GM19043 (cell line): ENCODE data around the gene ADM5.
A peak's percentile ranks its signal among the peaks of the same experiment; 100 is the strongest.

ENCODE experiments used
- ATAC-seq: cut with Tn5 transposase; IDR thresholded peaks from one replicate; pipeline ENCODE4 v1.9.1; 2021; ENCODE audit warnings: low read depth; ENCODE audit not compliant: unreplicated experiment

Gene ADM5, protein sequence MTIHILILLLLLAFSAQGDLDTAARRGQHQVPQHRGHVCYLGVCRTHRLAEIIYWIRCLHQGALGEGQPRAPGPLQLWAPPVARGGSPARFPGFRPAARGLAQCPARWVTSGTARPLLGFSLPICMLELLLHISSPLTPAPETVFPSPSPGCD

DNA sequence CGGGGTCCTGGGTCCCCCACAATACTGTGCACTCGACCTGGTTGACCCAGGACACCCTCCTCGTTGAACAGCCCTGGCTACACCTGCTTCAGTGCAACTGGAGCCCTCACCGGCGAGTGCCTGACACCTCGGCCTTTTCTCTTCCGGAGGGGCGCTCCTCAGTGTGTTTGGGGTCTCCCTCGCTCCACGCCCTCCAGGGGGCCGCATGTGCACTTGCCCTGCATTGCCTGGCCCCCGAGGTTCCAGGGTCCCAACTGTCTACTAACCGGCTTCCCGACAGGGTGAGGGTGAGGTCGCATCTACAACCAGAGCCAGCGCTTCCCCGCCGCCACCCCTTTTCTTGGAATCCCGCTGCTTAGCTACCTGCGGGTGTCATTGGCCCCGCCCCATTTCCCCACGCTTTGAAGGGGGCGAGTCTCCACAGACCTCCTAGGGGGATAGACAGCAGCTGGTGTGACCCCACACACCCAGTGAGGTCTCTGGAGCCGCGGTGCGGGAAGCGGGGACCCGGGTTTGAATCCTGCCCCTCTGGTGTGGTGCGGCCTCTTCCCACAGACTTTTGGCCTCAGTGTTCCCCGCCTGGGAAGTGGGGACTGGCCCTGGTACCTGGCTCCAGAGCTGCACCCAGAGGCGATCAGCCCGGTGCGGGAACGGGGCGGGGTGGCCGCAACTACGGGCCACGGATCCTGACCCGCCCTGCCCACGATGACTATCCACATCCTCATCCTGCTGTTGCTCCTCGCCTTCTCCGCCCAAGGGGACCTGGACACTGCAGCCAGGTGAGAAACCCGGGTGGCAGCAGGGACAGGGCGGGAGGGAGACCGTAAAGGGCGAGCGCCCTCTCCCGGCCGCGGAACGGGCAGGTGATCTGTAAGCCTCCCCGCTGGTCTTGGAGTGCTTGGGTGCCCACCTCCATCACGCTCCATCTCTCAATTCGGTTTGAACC lies at the start of gene ADM5:
Gene ADM5, plus strand, starts transcription at position 462 of the 946 bp plus-strand sequence. Its CDS starts 244 bp downstream, at position 706.
- no peak for ATAC-seq

DNA sequence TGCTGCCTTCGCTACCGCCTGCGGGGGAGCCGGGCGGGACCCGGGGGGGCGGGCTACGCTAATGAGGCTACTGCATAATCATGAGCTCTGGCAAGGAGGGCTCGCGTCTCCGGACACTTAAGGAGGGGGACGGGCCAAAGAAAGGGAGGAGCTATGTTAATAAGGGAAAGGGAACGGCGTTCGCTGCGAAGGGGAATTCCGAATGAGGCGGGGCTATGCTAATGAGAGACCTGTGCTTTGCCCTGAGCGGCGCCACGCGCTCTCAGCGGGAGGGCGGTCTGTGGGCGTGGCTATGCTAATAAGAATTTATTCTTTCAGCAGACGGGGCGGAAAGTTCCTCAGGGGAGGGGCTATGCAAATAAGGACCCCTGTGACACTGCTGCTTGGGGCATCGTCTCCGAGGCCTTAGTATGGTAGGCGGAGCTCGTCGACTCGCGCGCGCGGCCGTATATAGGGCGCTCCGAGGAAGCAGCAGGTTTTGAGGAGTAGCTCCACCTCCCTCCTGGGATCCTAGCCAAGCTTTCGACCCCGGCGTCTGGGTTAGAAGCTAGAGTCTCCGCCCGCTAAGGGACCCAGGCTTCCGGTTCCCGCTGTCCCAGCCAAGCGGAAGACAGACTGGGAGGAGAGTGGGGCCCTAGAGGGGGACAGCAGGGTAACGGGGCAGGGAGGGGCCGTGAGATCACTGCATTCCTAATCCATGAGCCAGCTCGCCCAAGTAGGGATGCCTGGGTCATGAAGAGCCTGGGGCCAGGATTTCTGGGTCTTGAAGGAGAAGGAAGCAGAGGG lies 49.1 kb upstream of the ADM5 start, which contains the start of gene RRAS:
Gene RRAS, minus strand, starts transcription at position 31 of the 786 bp plus-strand sequence. CDS start 45 bp downstream, outside the sequence.
- ATAC-seq: peak; percentile 62

DNA sequence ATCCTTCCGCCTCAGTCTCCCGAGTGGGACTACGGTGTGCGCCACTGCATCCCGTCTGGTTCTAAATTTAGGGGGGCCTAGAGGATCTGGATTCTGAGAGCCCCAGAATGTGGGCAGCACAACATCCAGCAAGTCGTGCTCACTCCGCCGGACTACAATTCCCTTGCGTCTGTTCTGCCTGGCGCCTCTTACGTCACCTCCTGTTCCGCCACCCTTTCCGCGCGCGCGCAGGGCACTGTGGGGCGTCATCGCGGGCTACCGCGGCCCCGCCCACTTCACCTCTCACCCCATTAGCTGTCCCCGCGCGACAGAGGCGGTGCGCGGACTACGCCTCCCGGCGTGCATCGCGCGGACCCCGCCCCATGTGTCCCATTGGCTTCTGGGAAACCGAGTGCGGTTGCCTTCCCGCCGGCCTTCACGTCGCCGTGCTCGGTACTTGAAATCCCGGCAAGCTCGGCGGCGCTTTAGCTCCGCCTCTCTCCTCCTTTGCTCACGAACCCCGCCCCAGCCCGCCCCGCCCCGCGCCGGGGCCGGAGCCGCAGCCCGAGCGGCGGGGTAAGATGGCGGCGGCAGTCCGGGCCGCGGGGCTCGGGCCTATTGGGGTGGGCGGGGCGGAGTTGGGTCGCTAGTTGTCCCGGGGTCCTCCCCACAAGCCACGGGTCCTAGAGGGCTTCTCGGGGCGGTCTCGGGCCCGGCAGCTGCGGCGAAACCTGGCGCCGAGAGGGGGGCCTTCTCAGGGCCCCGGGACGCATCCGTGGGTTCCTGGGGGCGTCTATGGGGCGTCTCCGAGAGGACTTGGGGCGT lies 47.5 kb upstream of the ADM5 start, which contains the start of gene SCAF1:
Gene SCAF1, plus strand, starts transcription at position 522 of the 804 bp plus-strand sequence. CDS start 2,818 bp downstream, outside the sequence.
- peak; percentile 46 for ATAC-seq

DNA sequence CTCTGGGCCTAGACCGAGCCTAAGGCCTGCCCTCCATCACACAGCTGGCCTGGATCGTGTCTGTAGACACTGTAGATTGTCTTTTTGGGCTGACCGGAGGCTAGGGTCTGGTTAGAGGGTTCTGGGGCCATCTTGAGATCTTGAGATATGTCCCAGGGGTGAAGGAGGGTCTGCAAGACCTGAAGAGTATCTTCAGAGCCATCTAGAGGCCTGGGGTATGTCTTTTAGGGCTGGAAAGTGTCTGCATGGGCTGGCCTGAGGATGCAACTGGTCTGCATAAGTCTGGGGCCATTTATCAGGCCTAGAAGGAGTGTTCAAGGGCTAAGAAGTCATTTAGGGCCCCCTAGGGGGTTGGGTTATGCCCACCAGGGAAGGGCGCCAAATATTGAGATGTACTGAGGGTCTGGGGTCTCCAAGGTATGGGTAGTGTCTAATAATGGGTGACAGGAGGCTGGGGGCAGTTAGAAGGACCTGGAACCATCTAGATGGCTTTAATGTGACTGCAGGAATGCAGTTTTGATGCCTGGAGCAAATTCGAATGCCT lies 46.8 kb upstream of the ADM5 start:
- no peak for ATAC-seq

DNA sequence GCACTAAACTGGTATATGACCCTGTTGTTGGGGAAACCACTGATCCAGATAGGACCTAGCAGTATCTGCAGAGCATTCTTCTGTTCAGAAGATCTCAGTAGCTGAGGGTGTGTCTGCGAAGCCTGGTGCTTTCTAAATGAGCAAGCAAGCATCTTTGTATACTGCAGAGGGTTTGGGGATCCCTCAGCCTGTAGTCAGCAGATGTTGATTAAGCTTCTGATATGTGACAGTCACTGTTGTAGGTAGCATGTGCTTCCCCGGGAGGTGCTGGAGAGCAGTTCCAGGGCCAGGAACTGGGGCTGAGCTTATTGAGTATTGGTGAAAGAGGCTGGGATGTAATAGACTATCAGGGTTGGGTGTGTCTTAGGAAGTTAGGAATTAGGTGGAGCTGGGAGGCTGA lies 45.9 kb upstream of the ADM5 start:
- ATAC-seq: no peak

DNA sequence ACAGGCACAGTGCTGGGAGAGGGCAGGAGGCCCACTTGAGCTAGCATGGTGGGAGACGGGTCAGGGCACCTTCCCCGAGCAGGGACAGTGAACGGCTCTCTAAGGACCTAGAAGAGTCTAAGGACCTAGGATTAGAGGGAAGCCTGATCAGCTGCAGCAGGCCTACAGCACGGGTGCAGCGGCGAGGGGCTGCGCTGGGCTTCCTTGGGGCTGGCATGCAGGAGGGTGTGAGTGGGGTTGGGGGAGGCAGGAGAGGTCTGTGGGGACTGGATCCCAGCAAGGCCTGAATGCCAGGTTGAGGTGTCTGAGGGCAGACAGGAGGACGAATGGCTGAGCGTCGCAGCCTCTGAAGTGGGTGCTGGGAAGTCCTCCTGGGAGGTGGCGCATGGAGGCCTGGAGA lies 43.8 kb upstream of the ADM5 start:
- ATAC-seq: no peak

DNA sequence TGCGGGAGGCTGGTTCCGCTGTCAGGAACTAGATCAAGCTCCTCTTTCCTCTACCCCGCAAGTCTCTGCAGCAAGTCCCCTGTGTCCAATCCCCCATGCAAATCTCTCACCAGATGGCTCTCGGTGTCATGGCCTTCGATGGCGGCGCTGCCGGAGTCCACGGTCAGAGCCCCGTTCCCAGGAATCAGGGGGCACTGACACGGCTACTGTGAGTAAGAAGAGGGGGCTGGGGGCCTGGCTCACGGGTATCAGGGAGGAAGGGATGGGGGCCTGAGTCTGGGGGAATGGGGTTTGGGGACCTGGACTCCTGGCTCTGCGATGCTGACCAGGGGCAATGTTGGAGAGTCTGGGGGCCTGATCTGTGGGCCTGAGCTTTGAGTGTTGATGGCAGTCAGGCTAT lies 43.4 kb upstream of the ADM5 start:
- ATAC-seq: no peak

DNA sequence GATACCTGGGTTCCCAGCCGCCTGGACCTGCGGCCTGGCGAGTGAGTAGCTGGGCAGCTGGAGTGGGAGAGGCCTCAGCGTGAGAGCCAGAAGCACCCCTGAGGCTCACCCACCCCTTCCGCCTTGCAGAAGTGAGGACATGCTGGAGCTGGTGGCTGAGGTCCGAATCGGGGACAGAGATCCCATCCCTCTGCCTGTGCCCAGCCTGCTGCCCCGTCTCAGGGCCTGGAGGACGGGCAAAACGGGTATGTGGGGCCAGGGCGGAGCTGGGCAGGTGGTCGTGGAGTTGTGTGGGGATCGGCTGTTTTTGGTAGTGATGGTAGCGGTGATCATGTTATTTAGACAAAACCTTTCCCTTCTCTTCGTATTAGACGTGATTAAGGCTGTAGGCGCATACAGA lies 42.8 kb upstream of the ADM5 start:
- no peak for ATAC-seq

DNA sequence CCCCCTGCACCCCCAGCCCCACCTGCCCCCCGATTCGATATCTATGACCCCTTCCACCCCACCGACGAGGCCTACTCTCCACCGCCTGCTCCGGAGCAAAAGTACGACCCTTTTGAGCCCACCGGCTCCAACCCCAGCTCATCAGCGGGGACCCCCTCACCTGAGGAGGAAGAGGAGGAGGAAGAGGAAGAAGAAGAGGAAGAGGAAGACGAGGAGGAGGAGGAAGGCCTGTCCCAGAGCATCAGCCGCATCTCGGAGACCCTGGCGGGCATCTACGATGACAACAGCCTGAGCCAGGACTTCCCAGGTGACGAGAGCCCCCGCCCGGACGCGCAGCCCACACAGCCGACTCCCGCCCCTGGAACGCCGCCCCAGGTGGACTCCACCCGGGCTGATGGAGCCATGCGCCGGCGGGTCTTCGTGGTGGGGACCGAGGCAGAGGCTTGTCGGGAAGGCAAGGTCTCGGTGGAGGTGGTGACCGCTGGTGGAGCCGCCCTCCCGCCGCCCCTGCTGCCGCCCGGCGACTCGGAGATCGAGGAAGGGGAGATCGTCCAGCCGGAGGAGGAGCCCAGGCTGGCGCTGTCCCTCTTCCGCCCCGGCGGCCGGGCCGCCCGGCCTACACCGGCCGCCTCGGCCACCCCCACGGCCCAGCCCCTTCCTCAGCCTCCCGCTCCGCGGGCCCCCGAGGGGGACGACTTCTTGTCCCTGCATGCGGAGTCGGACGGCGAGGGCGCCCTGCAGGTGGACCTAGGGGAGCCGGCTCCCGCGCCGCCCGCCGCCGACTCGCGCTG lies 38.2 kb upstream of the ADM5 start:
- ATAC-seq: no peak

DNA sequence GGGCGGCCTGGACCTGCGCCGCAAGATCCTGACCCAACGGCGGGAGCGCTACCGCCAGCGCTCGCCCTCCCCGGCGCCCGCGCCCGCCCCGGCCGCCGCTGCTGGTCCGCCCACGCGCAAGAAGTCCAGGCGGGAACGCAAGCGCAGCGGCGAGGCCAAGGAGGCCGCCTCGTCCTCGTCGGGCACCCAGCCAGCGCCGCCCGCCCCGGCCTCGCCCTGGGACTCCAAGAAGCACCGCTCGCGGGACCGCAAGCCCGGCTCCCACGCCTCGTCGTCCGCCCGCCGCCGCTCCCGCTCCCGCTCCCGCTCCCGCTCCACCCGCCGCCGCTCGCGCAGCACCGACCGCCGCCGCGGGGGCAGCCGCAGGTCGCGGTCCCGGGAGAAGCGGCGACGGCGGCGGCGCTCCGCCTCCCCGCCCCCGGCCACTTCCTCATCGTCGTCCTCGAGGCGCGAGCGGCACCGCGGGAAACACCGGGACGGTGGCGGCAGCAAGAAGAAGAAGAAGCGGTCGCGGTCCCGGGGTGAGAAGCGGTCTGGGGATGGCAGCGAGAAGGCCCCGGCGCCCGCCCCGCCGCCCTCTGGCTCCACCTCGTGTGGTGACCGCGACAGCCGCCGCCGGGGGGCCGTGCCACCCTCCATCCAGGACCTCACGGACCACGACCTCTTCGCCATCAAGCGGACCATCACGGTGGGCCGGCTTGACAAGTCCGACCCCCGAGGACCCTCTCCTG lies 37.4 kb upstream of the ADM5 start:
- ATAC-seq: no peak

DNA sequence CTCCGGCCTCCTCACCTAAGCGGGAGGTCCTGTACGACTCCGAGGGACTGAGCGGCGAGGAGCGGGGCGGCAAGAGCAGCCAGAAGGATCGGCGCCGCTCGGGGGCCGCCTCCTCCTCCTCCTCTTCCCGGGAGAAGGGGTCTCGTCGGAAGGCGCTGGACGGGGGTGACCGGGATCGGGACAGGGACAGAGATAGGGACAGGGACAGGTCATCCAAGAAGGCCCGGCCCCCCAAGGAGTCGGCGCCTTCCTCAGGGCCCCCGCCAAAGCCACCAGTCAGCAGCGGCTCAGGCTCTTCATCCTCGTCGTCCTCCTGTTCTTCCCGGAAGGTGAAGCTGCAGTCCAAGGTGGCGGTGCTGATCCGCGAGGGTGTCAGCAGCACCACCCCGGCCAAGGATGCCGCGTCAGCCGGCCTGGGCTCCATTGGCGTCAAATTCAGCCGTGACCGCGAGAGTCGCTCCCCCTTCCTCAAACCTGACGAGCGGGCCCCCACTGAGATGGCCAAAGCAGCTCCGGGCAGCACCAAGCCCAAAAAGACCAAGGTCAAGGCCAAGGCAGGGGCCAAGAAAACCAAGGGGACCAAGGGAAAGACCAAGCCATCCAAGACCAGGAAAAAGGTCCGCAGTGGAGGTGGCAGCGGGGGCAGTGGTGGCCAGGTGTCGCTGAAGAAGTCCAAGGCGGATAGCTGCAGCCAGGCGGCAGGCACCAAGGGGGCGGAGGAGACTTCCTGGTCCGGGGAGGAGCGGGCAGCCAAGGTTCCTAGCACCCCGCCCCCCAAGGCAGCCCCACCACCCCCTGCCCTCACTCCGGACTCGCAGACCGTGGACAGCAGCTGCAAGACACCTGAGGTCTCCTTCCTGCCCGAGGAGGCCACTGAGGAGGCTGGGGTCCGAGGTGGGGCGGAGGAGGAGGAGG lies 36.6 kb upstream of the ADM5 start:
- ATAC-seq: no peak

DNA sequence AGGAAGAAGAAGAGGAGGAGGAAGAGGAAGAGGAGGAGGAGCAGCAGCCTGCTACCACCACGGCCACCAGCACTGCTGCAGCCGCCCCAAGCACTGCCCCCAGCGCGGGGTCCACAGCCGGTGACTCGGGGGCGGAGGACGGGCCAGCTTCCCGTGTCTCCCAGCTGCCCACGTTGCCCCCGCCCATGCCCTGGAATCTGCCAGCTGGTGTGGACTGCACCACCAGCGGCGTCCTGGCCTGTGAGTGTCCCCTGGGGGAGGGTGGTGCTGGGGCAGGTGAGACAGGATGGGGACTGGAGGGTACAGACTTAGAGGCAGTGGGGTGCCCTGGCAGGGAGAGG lies 36.0 kb upstream of the ADM5 start:
- ATAC-seq: no peak

DNA sequence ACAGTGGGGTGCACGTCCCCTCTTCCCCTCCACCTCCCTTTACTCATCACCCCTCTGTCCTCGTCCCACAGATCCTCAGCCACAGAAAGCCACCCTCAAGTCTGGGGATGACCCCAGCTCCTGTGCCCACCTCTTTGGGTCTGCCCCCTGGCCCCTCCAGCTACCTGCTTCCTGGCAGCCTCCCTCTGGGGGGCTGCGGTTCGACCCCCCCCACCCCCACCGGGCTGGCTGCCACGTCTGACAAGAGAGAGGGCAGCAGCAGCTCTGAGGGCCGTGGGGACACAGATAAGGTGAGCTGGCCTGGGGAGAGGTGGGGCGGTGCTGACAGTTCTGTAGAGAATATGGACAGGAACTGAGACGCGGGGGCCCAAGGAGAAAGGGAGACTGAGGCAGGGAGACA lies 34.8 kb upstream of the ADM5 start:
- no peak for ATAC-seq

DNA sequence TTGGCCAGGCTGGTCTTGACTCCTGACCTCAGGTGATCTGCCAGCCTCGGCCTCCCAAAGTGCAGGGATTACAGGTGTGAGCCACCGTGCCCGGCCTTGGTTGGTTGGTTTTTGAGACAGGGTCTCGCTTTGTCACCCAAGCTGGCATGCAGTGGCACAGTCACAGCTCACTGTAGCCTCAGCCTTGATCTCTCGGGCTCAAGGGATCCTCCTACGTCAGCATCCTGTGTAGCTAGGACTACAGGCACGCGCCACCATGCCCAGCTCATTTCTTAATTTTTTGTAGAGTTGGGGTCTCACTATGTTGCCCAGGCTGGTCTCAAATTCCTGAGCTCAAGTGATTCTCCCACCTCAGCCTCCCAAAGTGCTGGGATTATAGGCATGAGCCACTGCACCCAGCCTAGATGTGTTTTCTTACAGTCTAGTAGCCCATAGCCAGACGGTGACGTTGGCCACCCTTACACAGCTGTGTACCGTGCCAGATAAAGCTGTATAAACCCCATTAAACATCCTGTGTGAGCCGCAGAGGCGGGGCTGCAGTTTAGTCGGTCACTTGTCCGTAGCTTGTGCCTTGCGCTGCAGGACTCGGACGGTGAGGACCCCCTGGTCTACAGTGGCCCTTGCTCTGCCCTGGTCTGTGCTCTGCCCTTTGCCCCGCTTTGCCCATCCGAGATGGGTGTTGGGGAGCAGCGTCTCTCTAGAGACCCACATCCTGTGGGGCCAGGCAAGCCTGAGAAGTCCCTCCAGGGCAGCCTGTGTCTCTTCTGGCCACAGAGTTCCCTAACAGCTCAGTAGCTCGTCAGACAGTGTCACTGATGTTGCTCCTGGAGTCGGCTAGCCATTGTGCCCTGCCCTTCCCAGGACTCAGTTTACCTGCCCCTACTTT lies 33.6 kb upstream of the ADM5 start:
- ATAC-seq: no peak

DNA sequence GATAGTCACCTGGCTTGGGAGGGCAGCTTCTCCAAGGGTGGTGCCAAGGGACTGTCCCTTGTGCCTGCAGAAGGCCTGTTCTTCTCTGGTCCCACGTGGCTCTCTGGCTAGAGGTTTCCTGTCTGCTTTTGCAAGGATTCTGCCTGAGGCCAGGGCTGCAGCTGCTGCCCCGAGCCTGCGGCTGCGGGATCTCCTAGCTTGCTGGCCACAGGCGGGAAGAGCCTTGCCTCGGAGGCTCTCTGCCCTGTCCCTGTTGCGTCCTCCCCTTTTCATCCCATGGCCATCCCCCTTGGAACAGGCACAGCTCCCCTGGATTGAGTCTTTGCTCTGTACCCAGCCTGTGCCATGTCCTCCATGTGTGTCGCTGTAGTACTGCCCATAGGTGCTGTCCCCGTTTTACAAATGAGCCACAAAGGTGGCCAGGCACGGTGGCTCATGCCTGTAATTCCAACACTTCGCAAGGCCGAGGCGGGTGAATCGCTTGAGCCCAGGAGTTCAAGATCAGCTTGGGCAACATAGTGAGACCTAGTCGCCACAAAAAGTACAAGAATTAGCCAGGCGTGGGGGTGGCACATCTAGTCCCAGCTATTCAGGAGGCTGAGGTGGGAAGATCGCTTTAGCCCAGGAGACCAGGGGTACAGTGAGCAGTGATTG lies 32.8 kb upstream of the ADM5 start:
- no peak for ATAC-seq

DNA sequence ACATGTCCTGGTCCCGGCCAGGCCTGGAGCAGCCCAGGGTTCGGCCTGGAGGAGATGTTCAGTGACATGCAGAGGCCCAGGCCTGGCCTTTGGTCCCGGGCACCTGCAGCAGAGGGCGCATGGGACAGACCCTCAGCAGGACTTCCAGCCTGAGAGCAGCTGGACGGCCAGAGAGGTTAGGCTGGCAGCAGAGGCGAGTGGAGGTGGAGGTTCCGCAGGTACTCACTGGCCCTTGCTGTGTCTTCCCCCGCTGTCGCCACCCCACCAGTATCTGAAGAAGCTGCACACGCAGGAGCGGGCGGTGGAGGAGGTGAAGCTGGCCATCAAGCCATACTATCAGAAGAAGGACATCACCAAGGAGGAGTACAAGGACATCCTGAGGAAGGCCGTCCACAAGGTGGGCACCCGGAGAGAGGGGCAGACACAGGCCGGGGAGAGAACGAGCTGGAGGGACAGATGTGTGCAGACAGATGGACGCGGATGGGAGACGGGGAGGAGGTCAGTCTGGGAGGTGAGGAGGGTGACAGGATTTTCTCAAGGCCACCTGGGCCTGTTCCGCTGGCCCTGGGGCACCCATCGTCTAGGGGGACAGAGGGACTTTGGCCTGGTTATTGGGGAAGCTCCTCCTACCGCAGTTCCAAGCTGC lies 31.8 kb upstream of the ADM5 start:
- no peak for ATAC-seq
